GM20431 (cell line): ENCODE results near the gene MED27.
"Not testable (repeated sequence)": the region's sequence is repeated elsewhere in the genome, so short reads cannot be mapped to it uniquely, and the experiment has no call there.

Experiments used
- in situ Hi-C: fragments of 300-500 bp; cut with MseI, MboI; formaldehyde crosslinking; loops from one replicate; pipeline ENCODE4 v1.15.0; 2020; ENCODE audit warnings: low sequenced_read_pairs; ENCODE audit not compliant: unreplicated experiment

Gene MED27

GRCh38 chr9:131943351-131943841 lies 136.3 kb downstream of the MED27 start:
- in situ Hi-C loops = no loop called here

- in situ Hi-C loops = no loop called here
These were observed 137.4 kb downstream of the MED27 start for GRCh38 chr9:131942146-131942720.

DNA sequence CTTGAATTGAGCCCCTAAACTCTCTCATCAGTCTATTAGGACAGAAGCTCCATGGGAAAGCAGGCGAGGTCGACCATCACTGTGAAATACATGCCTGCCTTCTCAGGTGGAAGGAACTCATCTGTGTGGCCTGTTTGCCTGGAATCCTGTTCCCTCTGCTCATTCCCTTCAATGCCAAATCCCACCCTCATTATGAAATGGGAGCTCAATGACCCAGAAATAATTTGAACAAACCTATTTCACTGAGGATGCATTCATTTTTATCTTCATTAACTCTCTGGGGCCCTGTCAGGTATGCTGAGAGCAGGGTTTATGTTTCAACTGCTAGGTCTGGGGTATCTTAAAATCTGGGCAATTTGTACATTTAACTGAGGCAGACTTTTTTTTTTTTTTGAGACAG lies 142.2 kb downstream of the MED27 start:
- in situ Hi-C loops = no loop called here

DNA sequence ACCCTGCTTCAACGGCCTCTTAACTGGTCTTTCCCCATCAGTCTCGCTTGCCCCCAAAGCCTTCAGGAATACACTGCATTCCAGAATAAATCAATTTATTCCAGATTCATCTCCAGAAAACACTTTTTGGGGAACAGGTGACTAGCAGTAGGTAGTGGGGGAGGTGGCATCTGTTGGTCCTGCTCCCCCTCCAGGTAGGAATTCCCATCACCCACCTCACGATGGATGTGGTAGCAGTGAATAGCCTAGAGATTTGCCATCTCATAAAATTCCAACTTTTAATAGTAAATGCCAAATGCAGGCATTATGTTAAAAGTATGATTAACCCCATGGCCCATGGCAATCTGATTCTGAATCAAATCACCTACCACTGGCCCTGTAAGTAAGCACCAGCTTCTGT lies 142.7 kb downstream of the MED27 start:
- in situ Hi-C loops = no loop called here

- in situ Hi-C loops = no loop called here
These were observed 145.0 kb downstream of the MED27 start for GRCh38 chr9:131934673-131935072.

DNA sequence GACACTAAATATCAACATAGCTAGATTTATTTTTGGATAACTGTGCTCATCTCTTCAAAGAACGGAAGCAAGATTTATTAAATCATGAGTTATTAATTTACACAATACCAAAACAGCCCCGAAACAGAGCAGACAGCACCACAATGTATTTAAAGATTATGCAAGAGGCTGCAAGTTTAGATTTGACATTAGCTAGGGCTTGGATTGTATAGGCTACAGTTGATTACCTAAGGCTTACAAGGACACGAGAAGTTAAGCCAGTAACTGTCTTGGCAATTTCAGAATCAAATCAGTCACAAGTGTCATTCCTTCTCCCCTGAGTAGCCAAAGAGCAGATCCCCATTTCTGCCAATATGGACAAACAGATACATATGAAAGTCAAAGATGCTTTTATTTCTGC lies 152.6 kb downstream of the MED27 start:
- in situ Hi-C loops = no loop called here

DNA sequence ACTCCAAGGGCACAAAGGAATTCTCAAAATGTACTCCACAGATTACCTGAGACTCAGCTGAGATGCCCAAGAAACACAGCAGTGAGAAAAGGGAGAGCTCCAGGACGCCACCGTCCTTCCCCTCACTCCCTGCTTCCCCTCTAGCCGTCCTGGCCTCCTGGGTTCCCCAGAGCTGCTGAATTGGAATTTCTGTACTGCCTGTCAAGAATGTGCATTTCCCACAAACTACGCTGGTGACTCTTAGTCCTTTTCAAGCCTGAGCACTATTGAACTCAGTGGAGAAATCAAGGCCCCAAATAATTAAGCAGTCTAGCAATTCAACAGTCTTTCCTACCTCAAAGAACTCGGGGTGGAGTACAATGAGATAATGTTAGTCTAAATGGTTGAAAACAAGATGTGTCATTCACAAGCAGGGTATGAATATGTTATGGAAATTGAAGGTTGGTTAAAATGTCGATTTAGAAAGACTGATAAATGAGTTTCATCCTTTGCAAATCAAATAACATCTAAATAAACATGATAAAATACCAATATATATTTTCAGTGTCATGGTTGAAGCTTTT lies 153.2 kb downstream of the MED27 start:
- in situ Hi-C loops = no loop called here

GRCh38 chr9:131925677-131926177 lies 153.9 kb downstream of the MED27 start:
- in situ Hi-C loops = no loop called here

- in situ Hi-C loops = no loop called here
These were observed 155.9 kb downstream of the MED27 start for GRCh38 chr9:131923766-131924165.

- in situ Hi-C loops = no loop called here
These were observed 156.5 kb downstream of the MED27 start for GRCh38 chr9:131923132-131923671.

GRCh38 chr9:131921635-131922034 lies 158.0 kb downstream of the MED27 start:
- in situ Hi-C loops = not testable (repeated sequence)

GRCh38 chr9:131919216-131919615 lies 160.5 kb downstream of the MED27 start:
- in situ Hi-C loops = no loop called here

- in situ Hi-C loops = no loop called here
These were observed 161.2 kb downstream of the MED27 start for GRCh38 chr9:131918481-131918880.

DNA sequence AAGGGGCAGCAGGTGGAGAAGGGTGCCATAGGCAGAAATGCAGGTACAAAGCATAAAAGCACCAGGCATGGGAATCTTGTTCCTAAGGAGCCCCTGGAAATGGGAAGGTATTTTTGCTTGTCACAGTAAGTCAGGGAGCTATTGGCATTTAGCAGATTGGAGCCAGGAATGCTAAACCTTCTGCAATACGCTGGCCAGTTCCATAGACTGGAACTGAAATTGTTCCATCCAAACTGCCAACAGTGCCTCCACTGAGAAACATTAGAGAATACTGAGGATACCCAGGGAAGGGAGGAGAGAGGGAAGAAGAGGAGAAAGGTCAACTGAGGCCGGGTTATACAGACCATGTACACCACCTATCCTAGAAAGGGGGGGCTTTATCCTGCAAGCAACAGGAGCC lies 162.7 kb downstream of the MED27 start:
- in situ Hi-C loops = no loop called here

- in situ Hi-C loops = no loop called here
These were observed 164.5 kb downstream of the MED27 start for GRCh38 chr9:131915181-131915580.

DNA sequence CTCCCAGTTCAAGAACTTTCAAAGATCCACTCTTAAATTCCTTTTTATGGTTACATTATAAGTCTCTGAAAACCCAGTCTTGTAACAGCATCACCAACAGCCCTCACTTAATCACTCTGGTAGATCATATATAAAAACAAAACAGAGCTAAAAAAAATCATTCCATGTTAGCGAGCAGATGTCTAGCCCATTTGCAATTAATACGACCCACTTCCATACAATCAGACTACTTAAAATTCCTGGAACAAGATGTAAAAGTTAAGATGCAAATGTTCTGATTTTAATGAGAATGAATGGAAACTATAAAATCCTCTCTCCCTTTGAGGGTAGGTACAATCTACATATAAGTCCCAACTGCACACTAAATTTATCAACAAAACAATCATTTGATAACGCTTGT lies 167.0 kb downstream of the MED27 start:
- in situ Hi-C loops = no loop called here

DNA sequence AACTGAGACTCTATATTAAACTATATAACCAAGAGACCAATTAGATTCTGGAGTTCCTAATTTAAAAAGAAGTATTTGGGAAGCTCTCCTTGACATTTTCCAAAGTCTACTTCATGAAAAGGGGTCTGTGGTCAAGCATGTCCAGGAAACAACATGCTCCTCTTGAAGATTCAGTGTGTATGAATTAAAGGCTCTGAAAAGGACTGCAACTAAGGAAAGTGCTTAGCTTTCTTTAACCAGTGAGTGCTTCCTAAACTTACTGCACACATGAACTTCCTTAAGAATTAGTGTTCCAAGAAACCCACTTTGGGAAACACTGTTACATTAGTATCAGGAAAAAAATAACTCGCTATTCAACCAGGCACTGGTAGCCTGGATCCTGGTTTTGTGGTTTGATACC lies 167.6 kb downstream of the MED27 start:
- in situ Hi-C loops = no loop called here

GRCh38 chr9:131910572-131910971 lies 169.1 kb downstream of the MED27 start:
- in situ Hi-C loops = no loop called here

DNA sequence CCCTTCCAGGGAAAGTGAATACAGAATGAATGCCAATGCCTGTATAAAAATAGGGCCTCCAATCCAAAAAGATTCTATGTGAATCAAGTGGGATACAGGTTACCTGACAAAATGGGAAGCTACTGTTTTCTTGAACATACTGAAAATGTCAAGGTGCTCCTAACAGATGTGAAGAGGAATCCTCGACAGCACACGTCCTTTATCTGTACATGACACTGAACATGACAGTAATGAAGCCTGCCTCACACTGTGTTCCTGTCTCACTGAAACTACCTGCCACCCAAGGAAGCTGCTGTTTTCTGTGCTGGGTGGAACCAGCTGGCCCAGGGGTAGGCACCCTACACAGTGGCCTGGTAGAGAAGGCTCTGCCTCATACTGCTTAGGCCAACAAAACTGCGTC lies 174.5 kb downstream of the MED27 start:
- in situ Hi-C loops = no loop called here

GRCh38 chr9:131899296-131900228 lies 180.1 kb downstream of the MED27 start:
- in situ Hi-C loops = no loop called here
